PC-3 (cell line): Measurements from ENCODE around the gene SPEM1. TPM values are rescaled to one million over a fixed set of nuclear protein-coding genes. Genes with fewer than 3 reads are reported as not detected.
A peak's percentile ranks its signal among the peaks of the same experiment; 100 is the strongest.

Source experiments
- ATAC-seq: fragments of 200-7000 bp; cut with Tn5 transposase; 2 replicates; pipeline ENCODE4 v1.9.1; 2020; ENCODE audit warnings: mild to moderate bottlenecking, moderate library complexity
- BruUV-seq: library from RNA; stranded (reverse); fragments of 400-500 nt; replicated peaks from 2 replicates; lab custom pipeline; 2021; lab: Mats Ljungman, UMichigan
- CTCF ChIA-PET: fragments of 300-600 bp; sonication (Branson Sonifier 250); formaldehyde crosslinking; loops from one replicate; lab custom pipeline; 2022; ENCODE audit warnings: antibody characterized with exemption; lab: Charles Lee
- POLR2A ChIA-PET: fragments of 300-600 bp; sonication (Branson Sonifier 250); formaldehyde crosslinking; loops from one replicate; lab custom pipeline; 2022; ENCODE audit warnings: antibody characterized with exemption; ENCODE audit not compliant: unreplicated experiment; lab: Charles Lee
- DNase-seq: peaks from one replicate; pipeline ENCODE4 v3.0.0-alpha.2; 2015
- H2AFZ ChIP-seq: fragments of 300-600 bp; sonication (generic); 2 replicates; pipeline ENCODE4 v1.6.0; 2016; ENCODE audit warnings: antibody characterized with exemption, low read length
- H3F3A ChIP-seq: fragments of 300-600 bp; sonication (generic); one replicate; pipeline ENCODE4 v1.6.0; 2017; ENCODE audit warnings: antibody characterized with exemption, low read length, control low read depth, mild to moderate bottlenecking; ENCODE audit not compliant: unreplicated experiment
- H3K27ac ChIP-seq: fragments of 300-600 bp; sonication (generic); 2 replicates; pipeline ENCODE4 v1.5.1; 2016; ENCODE audit warnings: mild to moderate bottlenecking, low read length
- H3K27me3 ChIP-seq: fragments of 300-600 bp; sonication (generic); 2 replicates; pipeline ENCODE4 v1.6.1; 2016; ENCODE audit warnings: low read length, mixed read lengths
- H3K36me3 ChIP-seq: fragments of 300-600 bp; sonication (generic); 2 replicates; pipeline ENCODE4 v1.6.1; 2016; ENCODE audit warnings: low read depth, mixed run types, low read length, mixed read lengths
- H3K4me1 ChIP-seq: fragments of 300-600 bp; sonication (generic); 2 replicates; pipeline ENCODE4 v1.5.1; 2016; ENCODE audit warnings: low read length; ENCODE audit not compliant: insufficient read depth
- H3K4me2 ChIP-seq: fragments of 300-600 bp; sonication (generic); 2 replicates; pipeline ENCODE4 v1.6.0; 2016; ENCODE audit warnings: low read length
- H3K4me3 ChIP-seq: fragments of 300-600 bp; sonication (generic); 2 replicates; pipeline ENCODE4 v1.5.1; 2016; ENCODE audit warnings: mild to moderate bottlenecking, low read length, mixed read lengths
- H3K79me2 ChIP-seq: fragments of 300-600 bp; sonication (generic); 2 replicates; pipeline ENCODE4 v1.6.1; 2017; ENCODE audit warnings: low read length, mixed read lengths
- H3K9ac ChIP-seq: fragments of 300-600 bp; sonication (generic); 2 replicates; pipeline ENCODE4 v1.6.0; 2016; ENCODE audit warnings: mild to moderate bottlenecking, low read length
- H3K9me2 ChIP-seq: fragments of 300-600 bp; sonication (generic); replicated peaks from 2 replicates; pipeline ENCODE4 v1.6.1; 2016; ENCODE audit warnings: mixed run types, low read length, mixed read lengths
- H3K9me3 ChIP-seq: fragments of 300-600 bp; sonication (generic); 2 replicates; pipeline ENCODE4 v1.6.1; 2016; ENCODE audit warnings: low read length, mixed read lengths
- H4K20me1 ChIP-seq: fragments of 300-600 bp; sonication (generic); 2 replicates; pipeline ENCODE4 v1.6.1; 2016; ENCODE audit warnings: low read length, mixed read lengths
- EZH2 ChIP-seq: fragments of 300-600 bp; sonication (generic); IDR thresholded peaks from one replicate; pipeline ENCODE4 v1.6.1; 2017; ENCODE audit warnings: antibody characterized with exemption, mild to moderate bottlenecking, low read length; ENCODE audit not compliant: unreplicated experiment
- EZH2phosphoT487 ChIP-seq: fragments of 300-600 bp; sonication (generic); IDR thresholded peaks from 2 replicates; pipeline ENCODE4 v1.6.1; 2018; ENCODE audit warnings: mild to moderate bottlenecking, antibody characterized with exemption, low read length, borderline replicate concordance
- intact Hi-C: fragments of 100-400 bp; cut with micrococcal nuclease; formaldehyde crosslinking; loops from 2 replicates; pipeline ENCODE4 v1.9.0; 2023
- total RNA-seq: library from RNA; depleted of rRNA; stranded (reverse); fragments of >200 nt; gene quantifications from 2 replicates; pipeline ENCODE4 v1.2.3, GENCODE V29; 2014
- TF ChIP-seq, protein P1 (sequence below): fragments of 300-600 bp; sonication (generic); conservative IDR thresholded peaks from 2 replicates; pipeline ENCODE4 v1.5.1; 2017; ENCODE audit warnings: antibody characterized with exemption, low read depth, mild to moderate bottlenecking, low read length

Gene SPEM1
- total RNA-seq, 1 experiment from 2014 or later: not detected

DNA sequence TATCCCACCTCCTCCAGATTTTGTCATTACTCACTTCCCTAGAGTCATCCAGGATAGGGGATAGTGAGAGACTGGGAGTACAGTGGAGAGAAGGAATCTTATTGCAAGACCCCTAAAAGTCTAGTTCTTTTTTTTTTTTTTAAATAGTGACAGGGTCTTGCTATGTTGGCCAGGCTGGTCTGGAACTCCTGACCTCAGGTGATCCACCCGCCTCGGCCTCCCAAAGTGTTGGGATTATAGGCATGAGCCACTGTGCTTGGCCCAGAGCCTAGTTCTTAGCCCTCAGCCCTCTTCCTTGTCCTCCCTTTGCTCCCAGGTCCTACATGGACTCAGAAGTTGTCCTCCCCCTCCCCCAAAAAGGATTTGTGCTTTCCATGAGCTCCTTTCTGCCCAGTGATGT, 22.0 kb downstream of the SPEM1 start:
- Histone ChIP-seq H3K4me2 (no peak overlapping the region), H3K4me3 (no peak overlapping the region), H3K27me3 (no peaks in the 10 kb centered on the region), H3F3A (no peaks in the 10 kb centered on the region), H3K9me2 (no peaks in the 10 kb centered on the region), H3K27ac (no peak overlapping the region), H3K79me2 (no peaks in the 10 kb centered on the region), H3K9ac (no peak overlapping the region), H4K20me1 (no peaks in the 10 kb centered on the region), H3K36me3 (no peaks in the 10 kb centered on the region), H3K4me1 (no peaks in the 10 kb centered on the region; the same call in 1 of the 2 replicates), H3K9me3 (no peaks in the 10 kb centered on the region), H2AFZ (no peak overlapping the region)
- CTCF ChIA-PET: no interaction called here
- ATAC-seq: no peak
- intact Hi-C loops: no loop called here
- no peak for DNase-seq
- POLR2A ChIA-PET: no interaction called here
- no TSS peak for BruUV-seq
- TF ChIP-seq, protein P1, sequence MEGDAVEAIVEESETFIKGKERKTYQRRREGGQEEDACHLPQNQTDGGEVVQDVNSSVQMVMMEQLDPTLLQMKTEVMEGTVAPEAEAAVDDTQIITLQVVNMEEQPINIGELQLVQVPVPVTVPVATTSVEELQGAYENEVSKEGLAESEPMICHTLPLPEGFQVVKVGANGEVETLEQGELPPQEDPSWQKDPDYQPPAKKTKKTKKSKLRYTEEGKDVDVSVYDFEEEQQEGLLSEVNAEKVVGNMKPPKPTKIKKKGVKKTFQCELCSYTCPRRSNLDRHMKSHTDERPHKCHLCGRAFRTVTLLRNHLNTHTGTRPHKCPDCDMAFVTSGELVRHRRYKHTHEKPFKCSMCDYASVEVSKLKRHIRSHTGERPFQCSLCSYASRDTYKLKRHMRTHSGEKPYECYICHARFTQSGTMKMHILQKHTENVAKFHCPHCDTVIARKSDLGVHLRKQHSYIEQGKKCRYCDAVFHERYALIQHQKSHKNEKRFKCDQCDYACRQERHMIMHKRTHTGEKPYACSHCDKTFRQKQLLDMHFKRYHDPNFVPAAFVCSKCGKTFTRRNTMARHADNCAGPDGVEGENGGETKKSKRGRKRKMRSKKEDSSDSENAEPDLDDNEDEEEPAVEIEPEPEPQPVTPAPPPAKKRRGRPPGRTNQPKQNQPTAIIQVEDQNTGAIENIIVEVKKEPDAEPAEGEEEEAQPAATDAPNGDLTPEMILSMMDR: no peak
- no peak for TF ChIP-seq EZH2phosphoT487

DNA sequence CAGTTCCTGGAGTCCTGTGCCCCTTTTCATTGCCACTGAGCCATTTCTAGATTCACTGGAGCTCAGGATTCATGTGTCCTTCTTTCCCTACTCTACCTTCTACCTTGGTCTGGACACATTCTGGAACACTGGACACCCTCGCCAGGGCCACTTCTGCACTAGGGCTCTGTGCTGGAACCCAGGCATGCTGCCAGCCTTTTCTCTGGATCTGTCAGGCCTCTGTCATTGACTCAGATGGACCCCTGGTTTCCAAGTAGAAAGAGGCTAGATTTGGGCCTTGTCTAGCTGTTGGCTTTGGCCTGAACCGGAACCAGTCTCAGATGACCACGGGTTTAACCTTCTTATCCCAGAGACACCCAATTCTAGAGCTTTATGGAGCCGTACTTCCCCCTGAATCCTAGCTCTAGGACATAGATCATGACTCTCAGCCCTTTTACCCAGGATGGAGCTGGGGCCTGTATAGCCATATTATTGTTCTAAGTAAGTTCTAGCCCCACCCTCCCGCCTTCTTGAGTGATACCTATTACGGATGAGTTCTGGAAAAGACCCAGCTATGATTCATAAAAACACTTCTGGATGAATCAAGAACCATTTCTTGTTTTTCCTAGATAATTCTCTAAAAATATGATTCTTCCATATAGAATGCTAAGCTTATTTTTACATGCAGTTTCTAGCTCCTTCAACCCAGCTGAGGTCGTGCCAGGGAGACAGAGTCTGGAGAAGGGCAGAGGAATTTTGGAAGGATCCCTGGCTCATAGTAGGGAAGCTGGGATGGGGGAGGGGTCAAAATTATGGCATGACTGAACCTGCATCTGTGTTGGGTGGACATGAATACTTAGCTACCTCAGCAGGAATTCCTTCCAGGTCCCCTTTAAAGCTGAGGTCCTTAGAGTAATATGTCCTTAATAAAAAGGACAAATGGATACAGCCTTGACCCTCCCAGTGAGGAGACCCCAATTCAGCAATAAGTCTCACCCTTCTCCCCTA, 23.7 kb downstream of the SPEM1 start:
- CTCF ChIA-PET: interaction anchor here (0.6 to 1.0 kb wide), 2 partner anchors 33 to 88 kb away, joined by 3 read pairs; no protein-coding TSS in a partner anchor
- Histone ChIP-seq H3K79me2 (no peaks in the 10 kb centered on the region), H3K36me3 (no peaks in the 10 kb centered on the region), H3K27me3 (no peaks in the 10 kb centered on the region), H4K20me1 (no peaks in the 10 kb centered on the region), H3K27ac (no peak overlapping the region), H3K4me2 (no peak overlapping the region), H3F3A (no peaks in the 10 kb centered on the region), H3K9me2 (no peaks in the 10 kb centered on the region), H3K9ac (no peak overlapping the region), H2AFZ (no peak overlapping the region), H3K9me3 (no peaks in the 10 kb centered on the region), H3K4me1 (no peaks in the 10 kb centered on the region; the same call in 1 of the 2 replicates), H3K4me3 (no peak overlapping the region)
- no peak for TF ChIP-seq EZH2
- intact Hi-C loops: no loop called here
- POLR2A ChIA-PET: no interaction called here
- peak; percentile 50 for DNase-seq
- no TSS peak for BruUV-seq
- ATAC-seq: no peak

DNA sequence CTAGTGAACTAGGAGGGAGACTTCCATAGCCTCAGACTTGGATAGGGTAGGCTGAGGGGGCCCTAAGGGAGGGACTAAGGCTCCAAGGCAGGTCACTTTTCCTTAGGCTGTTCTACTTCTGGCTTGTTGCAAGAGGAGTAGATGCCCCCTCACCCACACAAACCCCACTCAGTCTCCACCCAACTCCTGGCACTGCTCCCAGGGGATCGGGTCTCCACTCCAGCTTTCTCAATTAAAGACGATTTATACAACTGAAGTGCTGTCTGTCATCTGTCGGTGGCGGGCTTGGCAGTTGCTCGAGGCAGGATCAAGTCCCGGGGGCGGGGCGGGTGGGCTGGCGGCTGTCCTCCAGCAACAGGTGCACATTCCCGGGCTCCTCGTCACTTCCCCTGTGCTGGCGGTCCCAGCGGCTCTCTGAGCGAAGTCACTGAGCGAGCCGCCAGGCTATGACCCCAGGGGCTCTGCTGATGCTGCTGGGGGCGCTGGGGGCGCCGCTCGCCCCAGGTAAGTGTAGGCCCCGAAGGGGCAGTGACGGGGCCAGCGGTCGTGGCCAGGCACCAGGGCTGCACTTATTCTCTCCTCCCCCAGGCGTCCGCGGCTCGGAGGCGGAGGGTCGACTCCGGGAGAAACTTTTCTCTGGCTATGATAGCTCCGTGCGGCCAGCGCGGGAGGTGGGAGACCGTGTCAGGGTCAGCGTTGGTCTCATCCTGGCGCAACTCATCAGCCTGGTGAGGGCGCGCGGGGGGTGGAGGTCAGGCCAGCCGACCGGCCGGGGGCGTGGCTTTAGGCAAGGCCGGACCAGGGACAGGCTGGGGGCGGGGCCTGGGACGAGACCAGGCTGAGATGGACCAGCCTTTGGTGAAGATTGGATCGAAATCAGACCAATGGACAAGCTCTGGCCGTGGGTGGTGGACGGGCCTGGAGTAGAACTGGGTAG, 24.8 kb downstream of the SPEM1 start, which contains the start of gene CHRNB1:
Gene CHRNB1, plus strand, starts transcription at position 380 of the 937 bp plus-strand sequence. Its CDS starts 67 bp downstream, at position 447.
- no TSS peak for BruUV-seq
- H3K4me3 ChIP-seq: no peak within 1 kb of the TSS
- H3K36me3 ChIP-seq: no peaks in the 10 kb centered on the region
- H3K27ac ChIP-seq: no peak within 1 kb of the TSS
- no peak within 1 kb of the TSS for H3K9ac ChIP-seq
- no peaks in the 10 kb centered on the region for H4K20me1 ChIP-seq
- ATAC-seq: no peak
- H3K4me2 ChIP-seq: no peak within 1 kb of the TSS
- H3K9me3 ChIP-seq: no peaks in the 10 kb centered on the region
- no peaks in the 10 kb centered on the region for H3K79me2 ChIP-seq
- intact Hi-C loops: no loop called here
- no peak within 1 kb of the TSS for H2AFZ ChIP-seq
- no peaks in the 10 kb centered on the region for H3K9me2 ChIP-seq
- no peaks in the 10 kb centered on the region for H3F3A ChIP-seq
- no peaks in the 10 kb centered on the region for H3K4me1 ChIP-seq
- ChIA-PET CTCF (no interaction called here), POLR2A (no interaction called here)
- no peak for DNase-seq
- H3K27me3 ChIP-seq: no peaks in the 10 kb centered on the region
- TF ChIP-seq EZH2phosphoT487: no peak
